GM18867 (cell line): ENCODE results near the gene MYH14.
"Not testable (repeated sequence)": the region's sequence is repeated elsewhere in the genome, so short reads cannot be mapped to it uniquely, and the experiment has no call there.

ENCODE experiments used
- ATAC-seq: cut with Tn5 transposase; IDR thresholded peaks from one replicate; pipeline ENCODE4 v1.9.1; 2021; ENCODE audit warnings: mild to moderate bottlenecking, moderate library complexity; ENCODE audit not compliant: unreplicated experiment

Gene MYH14

DNA sequence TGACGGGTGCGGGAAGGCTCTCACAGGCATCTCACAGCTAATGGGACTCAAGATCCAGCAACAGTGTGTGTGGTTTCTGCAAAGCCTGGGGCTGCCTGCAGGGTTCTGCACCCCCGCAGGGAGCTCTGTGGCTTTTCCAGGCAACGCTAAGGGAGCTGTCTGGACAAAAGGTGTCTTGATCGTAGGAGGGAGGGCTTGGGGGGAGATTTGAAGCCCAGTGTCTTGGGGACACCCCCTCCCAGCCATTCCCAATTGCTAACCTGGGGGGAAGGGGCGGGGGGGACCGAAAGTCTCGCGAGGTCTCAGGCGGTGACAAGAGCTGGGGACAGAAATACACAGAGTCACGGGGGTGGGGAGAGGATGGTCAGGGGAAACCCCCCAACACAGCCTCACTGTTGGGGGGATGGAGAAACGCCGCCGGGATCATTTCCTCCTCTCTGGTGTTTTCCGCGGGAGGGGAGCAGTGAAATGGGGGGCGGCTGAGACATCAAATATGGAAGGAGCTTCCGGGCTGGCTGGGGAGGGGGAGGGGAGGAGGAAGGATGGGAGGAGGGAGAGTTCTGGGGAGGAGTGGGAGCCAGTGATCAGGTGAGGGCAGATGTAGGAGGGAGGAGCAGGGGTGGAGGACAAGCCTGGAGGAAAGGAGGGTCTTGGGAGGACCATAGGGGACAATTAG lies 112.5 kb downstream of the MYH14 start:
- ATAC-seq: no peak

- ATAC-seq: no peak
Measured at GRCh38 chr19:50317115-50317514, 113.7 kb downstream of the MYH14 start.

GRCh38 chr19:50318438-50318837 lies 115.0 kb downstream of the MYH14 start:
- ATAC-seq: no peak

DNA sequence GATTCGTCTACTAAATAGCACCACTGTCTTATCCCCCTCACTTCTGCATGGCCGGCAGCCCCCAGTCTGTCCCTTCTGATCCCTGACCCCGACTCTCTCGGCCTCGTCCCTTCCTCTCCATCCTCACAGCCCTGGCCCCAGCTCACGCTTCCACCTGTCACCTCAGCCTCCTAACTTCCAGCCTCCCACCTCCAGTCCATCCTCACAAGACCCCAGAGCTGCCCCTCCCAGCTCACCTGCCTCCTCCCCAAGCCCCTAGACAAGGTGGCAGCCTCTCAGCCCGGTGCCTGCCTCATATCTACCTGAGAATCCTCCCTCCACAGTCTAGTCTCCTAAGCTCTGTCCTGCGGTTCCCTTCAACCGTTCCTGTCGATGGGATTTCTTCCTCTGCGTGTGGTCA lies 115.7 kb downstream of the MYH14 start:
- ATAC-seq: no peak

GRCh38 chr19:50320051-50320450 lies 116.6 kb downstream of the MYH14 start:
- ATAC-seq: no peak

- no peak for ATAC-seq
Measured at GRCh38 chr19:50320596-50320995, 117.2 kb downstream of the MYH14 start.

- no peak for ATAC-seq
Measured at GRCh38 chr19:50321831-50322230, 118.4 kb downstream of the MYH14 start.

- ATAC-seq: no peak
Measured at GRCh38 chr19:50322234-50322633, 118.8 kb downstream of the MYH14 start.

- ATAC-seq: no peak
Measured at GRCh38 chr19:50322931-50323781, 119.7 kb downstream of the MYH14 start.

- ATAC-seq: no peak
Measured at GRCh38 chr19:50323782-50324133, 120.3 kb downstream of the MYH14 start.

GRCh38 chr19:50324331-50324730 lies 120.9 kb downstream of the MYH14 start:
- no peak for ATAC-seq

- ATAC-seq: no peak
Measured at GRCh38 chr19:50325310-50326100, 122.1 kb downstream of the MYH14 start.

GRCh38 chr19:50326101-50326664 lies 122.8 kb downstream of the MYH14 start:
- ATAC-seq: no peak

GRCh38 chr19:50327013-50327412 lies 123.6 kb downstream of the MYH14 start:
- ATAC-seq: no peak

GRCh38 chr19:50327461-50328223 lies 124.2 kb downstream of the MYH14 start:
- ATAC-seq: no peak

- ATAC-seq: peak; percentile 2
Measured at GRCh38 chr19:50328224-50328872, 124.9 kb downstream of the MYH14 start.

DNA sequence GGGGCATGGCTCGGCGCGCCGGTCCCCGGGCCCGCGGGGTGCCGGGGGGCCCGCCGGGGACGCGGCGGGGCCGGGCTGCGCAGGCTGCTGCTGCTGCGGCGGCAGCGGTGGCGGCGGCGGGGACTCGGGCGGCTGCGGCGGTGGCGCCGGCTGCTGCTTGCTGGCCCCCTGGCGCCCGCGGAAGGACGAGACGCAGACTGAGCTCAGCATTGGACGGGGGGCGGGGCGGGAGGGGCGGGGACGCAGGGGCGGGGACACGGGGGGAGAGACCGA lies 125.4 kb downstream of the MYH14 start:
- ATAC-seq: peak; percentile 26

DNA sequence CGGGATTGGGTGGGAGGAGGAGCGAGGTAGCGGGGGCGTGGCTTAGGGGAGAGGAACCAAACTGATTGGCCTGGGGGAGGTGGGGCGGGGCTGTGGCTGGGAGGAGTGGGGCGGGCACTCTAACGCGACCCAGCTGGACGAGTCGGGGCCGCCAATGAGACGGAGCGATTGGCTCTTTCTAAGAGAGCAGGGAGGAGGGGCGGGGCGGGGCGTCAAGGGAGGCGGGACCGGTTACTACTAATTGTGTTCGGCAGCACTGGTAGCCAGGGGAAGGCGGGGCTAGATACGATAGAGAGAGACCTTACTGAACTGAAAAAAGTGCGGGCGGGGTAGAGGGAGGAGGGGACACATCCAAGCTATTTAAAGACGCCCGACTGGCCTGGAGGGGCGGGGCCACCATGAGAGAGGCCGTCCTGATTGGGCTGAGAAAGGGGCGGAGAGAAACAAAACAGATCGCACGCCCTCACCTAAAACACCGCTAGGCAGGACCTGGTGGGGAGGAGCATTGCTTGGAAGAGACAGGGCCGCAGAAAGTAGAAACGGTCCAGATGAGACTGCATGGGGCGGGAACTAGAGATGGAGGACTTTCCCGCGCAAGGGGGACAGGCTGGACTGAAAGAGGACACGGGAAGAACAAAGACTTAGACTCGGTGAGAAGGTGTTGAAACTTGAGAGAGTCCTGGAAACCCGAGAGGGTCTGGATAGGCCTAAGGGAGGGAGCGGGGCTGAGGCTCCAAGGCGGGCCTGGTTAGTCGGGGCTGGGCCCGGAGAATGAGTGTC lies 125.9 kb downstream of the MYH14 start, which contains the start of gene KCNC3:
TSS of gene KCNC3 (minus strand) at position 232 of the 780 bp plus-strand sequence. CDS start 295 bp downstream, outside the sequence.
- peak; percentile 45 for ATAC-seq

GRCh38 chr19:50329926-50330294 lies 126.5 kb downstream of the MYH14 start:
- not testable (repeated sequence) for ATAC-seq
